Activated effector memory CD4-positive, alpha-beta T cell treated with anti-CD3 and anti-CD28 coated beads, Interleukin-2, amount 50 U/mL, for 16 hours (primary cell): ENCODE results near the gene IDS.
"Not testable (repeated sequence)": the region's sequence is repeated elsewhere in the genome, so short reads cannot be mapped to it uniquely, and the experiment has no call there.

Experiments used
- DNase-seq: peaks from one replicate; pipeline ENCODE4 v3.0.0-alpha.2; 2020

IDS gene

DNA sequence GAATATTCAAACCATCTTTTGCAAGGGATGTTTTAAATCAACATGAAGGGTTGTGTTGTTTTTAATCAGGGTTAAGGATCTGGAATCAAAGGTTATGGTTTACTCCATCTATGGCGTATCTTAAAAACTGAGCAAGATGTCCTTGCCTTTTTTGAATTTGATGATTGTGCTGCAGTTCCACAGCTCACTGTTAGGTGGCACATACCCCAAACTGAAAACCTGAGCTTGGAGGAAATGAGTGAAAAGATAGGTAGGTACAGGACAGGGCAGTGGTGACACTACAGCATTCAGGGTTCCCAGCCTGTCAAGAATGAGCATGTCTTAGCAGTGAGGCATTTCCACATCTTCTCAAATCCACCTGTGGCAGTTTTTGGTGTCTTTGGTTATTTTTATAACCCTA is 22.6 kb upstream of the IDS start:
- DNase-seq: peak; percentile 67

- DNase-seq: not testable (repeated sequence)
These were observed 21.4 kb upstream of the IDS start for GRCh38 chrX:149526318-149527033.

DNA sequence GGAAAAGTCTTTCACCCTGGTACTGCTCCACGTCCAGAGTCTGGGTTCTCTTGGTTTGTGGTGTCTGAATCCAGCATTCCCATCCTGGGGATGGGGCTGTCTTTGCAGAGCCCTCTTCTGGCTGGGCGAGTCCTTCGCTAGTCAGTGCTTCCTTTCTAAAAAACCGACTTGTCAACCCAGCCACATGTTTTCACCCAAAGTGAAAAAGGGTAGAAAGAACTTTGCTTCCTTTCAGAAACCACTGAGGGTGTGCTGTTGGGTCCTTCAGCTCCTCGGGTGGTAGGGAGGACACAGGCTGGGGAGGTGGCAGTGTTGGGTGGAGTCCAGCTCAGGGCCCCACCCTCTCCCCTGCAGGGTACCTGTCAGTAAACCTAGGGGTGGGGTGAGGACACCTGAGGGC is 20.8 kb upstream of the IDS start:
- peak; percentile 66 for DNase-seq

DNA sequence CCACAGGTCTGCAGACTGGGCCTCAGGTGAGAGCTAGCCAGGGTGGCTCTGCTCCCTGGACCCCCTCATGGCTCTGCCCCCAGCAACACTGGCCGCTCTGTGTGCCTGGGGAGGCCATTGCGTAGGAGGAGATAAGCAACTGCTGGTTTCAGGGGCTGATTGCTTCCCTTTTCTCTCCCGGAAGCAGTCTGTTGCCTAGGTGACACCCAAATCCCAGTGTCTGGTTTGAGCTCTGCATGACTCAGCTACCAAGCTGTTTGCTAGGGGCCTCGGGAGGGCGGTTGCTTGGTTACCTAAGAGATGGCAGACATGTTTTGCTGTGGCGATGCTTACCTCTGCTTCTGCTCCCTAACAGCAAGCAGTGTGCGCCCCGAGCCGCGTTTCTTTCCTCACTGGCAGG is 20.3 kb upstream of the IDS start:
- DNase-seq: peak; percentile 87

GRCh38 chrX:149522916-149523315 is 17.8 kb upstream of the IDS start:
- DNase-seq: no peak

GRCh38 chrX:149521438-149521837 is 16.3 kb upstream of the IDS start:
- no peak for DNase-seq

DNA sequence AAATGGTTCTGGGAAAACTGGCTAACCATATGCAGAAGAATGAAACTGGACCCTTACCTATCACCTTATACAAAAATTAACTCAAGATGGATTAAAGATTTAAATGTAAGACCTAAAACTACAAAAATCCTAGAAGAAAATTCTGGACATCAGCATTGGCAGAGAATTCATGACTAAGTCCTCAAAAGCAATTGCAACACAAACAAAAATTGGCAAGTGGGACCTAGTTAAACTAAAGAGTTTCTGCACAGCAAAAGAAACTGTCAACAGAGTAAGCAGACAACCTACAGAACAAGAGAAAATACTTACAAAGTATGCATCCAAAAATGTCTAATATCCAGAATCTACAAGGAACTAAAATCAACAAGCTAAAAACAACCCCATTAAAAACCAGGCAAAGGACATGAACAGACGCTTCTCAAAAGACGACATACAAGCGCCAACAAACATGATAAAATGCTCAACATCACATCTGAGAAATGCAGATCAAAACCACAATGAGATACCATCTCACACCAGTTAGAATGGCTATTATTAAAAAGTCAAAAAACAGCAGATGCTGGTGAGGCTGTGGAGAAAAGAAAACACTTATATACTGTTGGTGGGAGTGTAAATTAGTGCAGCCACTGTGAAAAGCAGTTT is 15.7 kb upstream of the IDS start:
- DNase-seq: not testable (repeated sequence)

DNA sequence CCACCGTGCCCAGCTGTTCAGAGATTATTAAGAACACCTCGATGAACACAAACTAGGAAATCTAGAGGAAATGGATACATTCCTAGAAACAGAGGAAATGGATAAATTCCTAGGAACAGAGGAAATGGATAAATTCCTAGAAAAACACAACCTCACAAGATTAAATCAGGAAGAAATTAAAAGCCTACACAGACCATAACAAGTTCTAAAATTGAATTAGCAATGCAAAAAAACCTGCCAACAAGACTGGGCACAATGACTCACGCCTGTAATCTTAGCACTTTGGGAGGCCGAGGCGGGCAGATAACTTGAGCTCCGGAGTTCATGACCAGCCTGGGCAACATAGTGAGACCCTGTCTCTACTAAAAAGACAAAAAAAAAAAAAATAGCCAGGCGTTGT is 13.1 kb upstream of the IDS start:
- DNase-seq: no peak

DNA sequence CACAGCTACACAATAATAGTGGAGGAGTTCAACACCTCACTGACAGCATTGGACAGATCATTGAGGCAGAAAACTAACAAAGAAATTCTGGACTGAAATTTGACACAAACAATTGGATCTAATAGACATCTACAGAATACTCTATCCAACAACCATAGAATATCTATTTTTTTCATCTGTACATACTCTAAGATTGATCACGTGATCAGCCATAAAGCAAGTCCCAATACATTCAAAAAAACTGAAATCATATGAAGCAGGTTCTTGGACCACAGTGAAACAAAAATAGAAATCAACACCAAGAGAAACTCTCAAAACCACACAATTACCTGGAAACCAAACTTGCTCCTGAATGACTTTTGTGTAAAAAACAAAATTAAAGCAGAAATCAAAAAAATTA is 12.2 kb upstream of the IDS start:
- DNase-seq: no peak

GRCh38 chrX:149516604-149517003 is 11.5 kb upstream of the IDS start:
- no peak for DNase-seq

GRCh38 chrX:149515954-149516602 is 11.0 kb upstream of the IDS start:
- no peak for DNase-seq

- no peak for DNase-seq
These were observed 8.8 kb upstream of the IDS start for GRCh38 chrX:149513825-149514428.

DNA sequence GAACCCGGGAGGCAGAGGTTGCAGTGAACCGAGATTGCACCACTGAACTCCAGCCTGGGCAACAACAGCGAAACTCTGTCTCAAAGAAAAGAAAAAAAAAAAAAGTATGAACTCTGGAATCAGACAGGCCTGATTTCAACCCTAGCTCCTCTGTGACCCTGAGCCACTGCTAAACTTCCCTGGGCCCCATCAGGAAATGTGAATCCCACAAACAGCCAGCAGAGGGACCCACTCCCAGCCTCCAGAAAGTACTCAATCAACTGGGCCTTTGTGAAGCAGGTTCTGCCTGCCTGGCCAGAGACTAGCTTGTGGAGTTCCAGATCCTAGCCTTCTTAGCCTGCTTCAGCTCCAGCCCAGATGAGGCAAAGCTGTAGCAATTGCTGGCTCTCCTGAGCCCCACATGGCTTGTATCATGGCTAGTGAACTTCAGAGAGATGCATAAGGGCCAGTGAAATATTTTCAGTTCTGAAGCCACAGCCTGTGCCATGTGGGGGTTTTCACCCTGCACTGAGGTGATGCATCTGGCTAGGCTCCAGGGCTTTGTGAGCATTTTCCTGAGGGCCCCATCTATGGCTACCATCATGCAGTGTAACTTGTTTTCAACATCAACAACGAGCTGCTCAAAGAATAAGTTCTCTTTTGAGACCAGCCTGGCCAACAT is 7.2 kb upstream of the IDS start:
- DNase-seq: peak; percentile 82

- no peak for DNase-seq
These were observed 6.0 kb upstream of the IDS start for GRCh38 chrX:149511081-149511480.

DNA sequence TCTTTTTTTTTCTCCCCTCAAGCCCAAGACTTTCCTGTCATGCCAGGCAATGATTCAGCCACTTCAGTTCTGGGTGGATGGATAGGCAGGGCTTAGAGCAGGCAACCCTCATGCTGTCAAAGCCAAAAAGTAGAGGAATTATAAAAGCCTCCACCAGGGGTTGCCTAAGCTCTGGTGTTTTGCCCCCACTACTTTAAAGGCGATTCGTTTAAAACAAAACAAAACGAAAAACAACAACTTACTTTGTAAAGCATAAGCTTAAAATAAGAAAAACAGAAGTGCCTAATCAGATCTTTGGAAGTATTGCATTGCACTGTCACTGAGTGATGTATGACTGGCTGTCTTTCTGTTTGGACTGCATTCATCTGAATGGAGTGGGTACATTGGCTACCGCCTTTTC is 5.3 kb upstream of the IDS start:
- no peak for DNase-seq

- DNase-seq: no peak
These were observed 3.4 kb upstream of the IDS start for GRCh38 chrX:149508467-149508866.

DNA sequence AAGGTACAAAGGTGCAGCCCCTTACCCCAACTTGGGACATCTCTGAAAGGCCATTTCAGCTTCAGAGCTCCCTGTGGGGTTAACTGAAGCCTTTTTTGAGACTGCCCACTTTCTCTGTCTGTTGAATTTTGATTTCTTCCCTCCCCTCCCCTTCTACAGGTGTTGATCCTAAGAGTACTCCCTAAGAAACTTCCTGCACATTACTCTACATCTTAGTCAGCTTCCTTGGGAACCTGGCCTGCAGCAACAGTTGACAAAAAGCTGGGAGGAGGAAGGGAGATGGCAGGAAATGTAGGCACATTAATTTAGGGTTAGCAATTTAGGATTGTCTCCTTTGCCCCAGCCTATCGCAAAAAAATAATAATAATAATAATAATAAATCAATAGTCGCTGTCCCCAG is 1.2 kb upstream of the IDS start:
- DNase-seq: no peak

DNA sequence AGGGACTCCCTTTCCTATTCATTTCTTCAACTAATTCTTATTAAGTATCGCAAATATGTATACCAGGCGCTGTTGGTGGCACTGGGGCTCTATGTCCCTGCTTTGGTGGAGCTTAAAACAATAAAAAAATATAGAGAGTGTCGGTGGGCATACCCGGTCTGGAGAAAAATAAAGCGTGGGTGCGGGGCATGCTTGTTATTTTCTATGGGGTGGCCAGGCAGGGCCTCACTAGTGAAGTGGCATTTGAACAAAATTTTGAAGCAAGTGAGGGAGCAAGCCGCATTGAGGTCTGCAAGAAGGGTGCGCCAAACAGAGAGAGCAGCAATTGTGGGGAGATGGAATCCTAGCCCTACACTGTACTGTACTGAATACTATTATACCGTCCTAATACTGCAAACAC is 565 bp upstream of the IDS start:
- no peak for DNase-seq

- peak; percentile 86 for DNase-seq
These were observed 736 bp downstream of the IDS start for GRCh38 chrX:149504226-149504914.

- peak; percentile 86 for DNase-seq
These were observed 1.7 kb downstream of the IDS start for GRCh38 chrX:149503446-149503845.

DNA sequence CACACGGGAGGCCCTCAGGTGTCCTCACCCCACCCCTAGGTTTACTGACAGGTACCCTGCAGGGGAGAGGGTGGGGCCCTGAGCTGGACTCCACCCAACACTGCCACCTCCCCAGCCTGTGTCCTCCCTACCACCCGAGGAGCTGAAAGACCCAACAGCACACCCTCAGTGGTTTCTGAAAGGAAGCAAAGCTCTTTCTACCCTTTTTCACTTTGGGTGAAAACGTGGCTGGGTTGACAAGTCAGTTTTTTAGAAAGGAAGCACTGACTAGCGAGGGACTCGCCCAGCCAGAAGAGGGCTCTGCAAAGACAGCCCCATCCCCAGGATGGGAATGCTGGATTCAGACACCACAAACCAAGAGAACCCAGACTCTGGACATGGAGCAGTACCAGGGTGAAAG is 2.2 kb downstream of the IDS start:
- not testable (repeated sequence) for DNase-seq

- no peak for DNase-seq
These were observed 5.3 kb downstream of the IDS start for GRCh38 chrX:149499766-149500165.

GRCh38 chrX:149498767-149499166 is 6.3 kb downstream of the IDS start:
- DNase-seq: no peak
